Adipose tissue (tissue), 3 donors: Measurements from ENCODE around the gene ITGB1BP2. TPM values are rescaled to one million over a fixed set of nuclear protein-coding genes. Genes with fewer than 3 reads are reported as not detected.
"Not testable (repeated sequence)": the region's sequence is repeated elsewhere in the genome, so short reads cannot be mapped to it uniquely, and the experiment has no call there.

Source experiments
- H3K27ac ChIP-seq: one replicate; pipeline ENCODE4 v1.5.1; 2013; ENCODE audit warnings: low read depth, low read length
- WGBS, 3 donors: extraction: QIAGEN DNeasy Blood & Tissue Kit; methylation state at CpG; one replicate each; pipeline ENCODE4 v1.1.7; 2013; 5-methylcytosine and 5-hydroxymethylcytosine counted together
- polyA plus RNA-seq, 3 donors: library from polyadenylated mRNA; stranded (reverse); fragments of 200-250 nt; gene quantifications; one replicate each; pipeline ENCODE4 v1.2.3, GENCODE V29; 2013
- donor health status: healthy with polysubstance abuse.
- donor health status: Bipolar disorder and iron deficiency.
- donor health status: healthy.

Gene ITGB1BP2
- 1 to 10 TPM in 1 of 3 donors, under 1 TPM in 2; 0.32 to 1.5 (median 0.58) TPM for polyA plus RNA-seq

DNA sequence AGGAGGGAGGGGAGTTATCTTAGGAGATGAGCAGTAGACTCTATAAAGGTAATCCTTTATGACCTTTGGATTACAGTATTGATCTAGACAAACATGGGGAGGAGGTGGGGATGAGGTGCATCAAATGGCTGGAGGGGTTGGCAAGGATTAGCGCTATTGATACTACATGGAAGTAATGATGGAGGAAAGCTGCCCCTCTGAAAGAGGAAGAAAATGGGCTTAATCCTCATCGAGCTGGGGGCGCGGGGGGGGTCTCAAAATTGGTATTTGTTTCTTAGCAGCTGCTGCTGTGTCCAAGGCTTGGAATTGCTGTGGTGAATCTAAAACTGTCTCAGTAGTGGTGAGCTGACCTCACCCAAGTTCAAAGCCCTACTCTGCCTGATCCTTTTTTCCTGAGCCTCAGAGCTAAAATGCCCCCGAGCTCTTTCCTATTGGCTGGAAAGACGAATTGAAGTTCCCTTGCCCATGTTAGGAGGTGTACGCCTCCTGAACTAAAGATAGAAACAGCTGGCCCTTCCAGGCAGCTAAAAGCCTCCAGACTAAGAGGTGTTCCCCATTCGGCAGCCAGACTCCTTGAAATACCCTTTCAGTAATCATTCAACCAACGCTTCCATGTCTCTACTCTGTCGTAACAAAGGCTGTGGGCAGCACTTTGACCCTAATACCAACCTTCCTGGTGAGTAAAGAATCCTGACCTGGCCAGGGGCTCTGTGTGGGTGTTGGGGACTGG is at the start of gene ITGB1BP2:
Gene ITGB1BP2, plus strand, starts transcription at position 556 of the 730 bp plus-strand sequence. Its CDS starts 57 bp downstream, at position 613.
- no peak within 1 kb of the TSS for H3K27ac ChIP-seq
- 53 to 68% (median 64%) methylated on average over 10 of the region's 10 CpGs for WGBS, 3 donors

DNA sequence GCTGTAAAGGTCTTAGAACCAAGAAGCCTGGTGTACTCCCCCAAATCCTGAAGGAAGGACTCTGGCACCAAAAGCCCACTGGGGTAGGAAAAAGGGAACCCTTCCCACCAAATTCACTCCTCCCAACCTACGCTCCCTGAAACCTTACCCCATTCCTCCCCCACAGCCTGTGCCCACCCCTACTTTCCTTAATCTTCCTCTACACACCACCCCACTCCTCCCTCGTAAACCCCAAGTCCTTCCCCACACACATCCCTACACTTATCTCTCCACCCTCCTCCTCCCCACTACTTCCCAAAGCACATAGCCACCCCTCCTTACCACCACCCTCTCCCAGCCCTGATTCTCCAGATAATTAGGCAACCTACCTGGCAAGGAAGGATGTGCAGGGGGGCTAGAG is 49.3 kb upstream of the ITGB1BP2 start:
- 39 to 75% (median 40%) methylated on average over 2 of the region's 2 CpGs for WGBS, 3 donors
- no peak overlapping the region for H3K27ac ChIP-seq

GRCh38 chrX:71253253-71254091 is 48.1 kb upstream of the ITGB1BP2 start:
- WGBS, 3 donors = 0 to 33% (median 1%) methylated on average over 11 to 33 of the region's 35 CpGs

GRCh38 chrX:71254092-71254963 is 47.2 kb upstream of the ITGB1BP2 start, which contains the start of gene ZMYM3:
Gene ZMYM3, minus strand, starts transcription at chrX:71254140. Its CDS starts 885 bp downstream, at chrX:71253255.
- no peak within 1 kb of the TSS for H3K27ac ChIP-seq
- 0 to 34% (median 1%) methylated on average over 28 to 49 of the region's 54 CpGs for WGBS, 3 donors

More at GRCh38 chrX:71253253-71254091, 48.1 kb upstream of the ITGB1BP2 start:
- H3K27ac ChIP-seq = no peak overlapping the region

- 74 to 75% (median 74%) methylated on average over 6 of the region's 6 CpGs for WGBS, 3 donors
- no peak overlapping the region for H3K27ac ChIP-seq
Observed at GRCh38 chrX:71256051-71256450, 45.5 kb upstream of the ITGB1BP2 start.

DNA sequence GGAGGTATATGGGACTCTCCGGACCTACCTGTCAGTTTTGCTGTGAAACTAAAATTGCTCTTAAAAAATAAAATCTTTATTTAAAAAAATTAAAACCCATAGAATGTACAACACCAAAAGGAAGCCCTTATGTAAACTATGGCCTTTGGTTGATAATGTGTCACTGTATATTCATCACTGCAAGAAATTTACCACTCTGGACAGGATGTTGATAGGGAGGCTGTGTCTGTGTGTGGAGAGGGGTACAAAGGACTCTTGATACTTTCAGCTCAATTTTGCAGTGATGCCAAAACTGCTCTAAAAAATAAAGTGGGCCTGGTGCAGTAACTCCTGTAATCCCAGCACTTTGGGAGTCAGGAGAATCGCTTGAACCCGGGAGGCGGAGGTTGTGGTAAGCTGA is 44.7 kb upstream of the ITGB1BP2 start:
- no peak overlapping the region for H3K27ac ChIP-seq
- WGBS, 3 donors = 88 to 96% (median 93%) methylated on average over 4 of the region's 4 CpGs

DNA sequence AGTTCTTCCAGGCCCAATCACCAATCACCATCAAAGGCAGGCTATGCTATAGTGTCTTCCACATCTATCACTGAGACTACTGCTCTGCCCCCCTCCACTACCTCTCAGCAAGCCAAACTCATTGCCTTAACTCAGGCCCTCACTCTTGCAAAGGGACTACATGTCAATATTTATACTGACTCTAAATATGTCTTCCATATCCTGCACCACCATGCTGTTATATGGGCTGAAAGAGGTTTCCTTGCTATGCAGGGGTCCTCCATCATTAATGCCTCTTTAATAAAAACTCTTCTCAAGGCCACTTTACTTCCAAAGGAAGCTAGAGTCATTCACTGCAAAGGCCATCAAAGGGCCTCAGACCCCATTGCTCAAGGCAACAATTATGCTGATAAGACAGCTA is 32.9 kb upstream of the ITGB1BP2 start:
- not testable (repeated sequence) for H3K27ac ChIP-seq

GRCh38 chrX:71269801-71270395 is 31.7 kb upstream of the ITGB1BP2 start:
- WGBS, 3 donors = 86 to 96% (median 94%) methylated on average over 10 to 19 of the region's 19 CpGs
- H3K27ac ChIP-seq = no peak overlapping the region

GRCh38 chrX:71272313-71272712 is 29.2 kb upstream of the ITGB1BP2 start:
- not testable (repeated sequence) for H3K27ac ChIP-seq
- 82 to 100% (median 90%) methylated on average over 2 of the region's 2 CpGs for WGBS, 3 donors

- not testable (repeated sequence) for H3K27ac ChIP-seq
- 95 to 98% (median 97%) methylated on average over 5 to 11 of the region's 11 CpGs for WGBS, 3 donors
Observed at GRCh38 chrX:71281300-71281699, 20.2 kb upstream of the ITGB1BP2 start.

- peak overlapping the region; percentile 64 for H3K27ac ChIP-seq
- 18 to 44% (median 27%) methylated on average over 15 to 16 of the region's 16 CpGs for WGBS, 3 donors
Observed at GRCh38 chrX:71282514-71283402, 18.8 kb upstream of the ITGB1BP2 start.

- H3K27ac ChIP-seq = peak within 1 kb of the TSS; percentile 64
- 0 to 26% (median 0%) methylated on average over 54 to 57 of the region's 57 CpGs for WGBS, 3 donors
Observed at GRCh38 chrX:71283403-71284143, 18.0 kb upstream of the ITGB1BP2 start, which contains the start of gene NONO. Gene NONO, plus strand, starts transcription at chrX:71283635. Its CDS starts 7,003 bp downstream, at chrX:71290638.

DNA sequence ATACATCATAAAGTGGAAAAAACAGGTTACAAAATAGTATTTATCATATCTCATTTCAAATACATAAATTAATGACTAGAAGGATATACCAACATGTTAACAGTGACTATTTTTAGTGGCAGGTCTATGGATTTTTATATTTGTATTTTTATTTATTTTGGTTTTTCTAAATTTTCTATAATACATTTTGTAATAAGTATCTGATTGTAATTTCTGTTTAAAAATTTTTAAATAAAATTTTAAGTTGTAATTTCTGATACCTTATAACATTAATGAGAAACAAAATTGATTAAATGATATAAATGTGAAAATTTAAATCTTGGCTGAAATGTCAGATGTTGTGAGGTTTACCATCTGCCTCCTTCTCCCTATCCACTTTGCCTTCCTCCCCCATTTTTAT is 15.6 kb upstream of the ITGB1BP2 start:
- H3K27ac ChIP-seq = no peak overlapping the region

DNA sequence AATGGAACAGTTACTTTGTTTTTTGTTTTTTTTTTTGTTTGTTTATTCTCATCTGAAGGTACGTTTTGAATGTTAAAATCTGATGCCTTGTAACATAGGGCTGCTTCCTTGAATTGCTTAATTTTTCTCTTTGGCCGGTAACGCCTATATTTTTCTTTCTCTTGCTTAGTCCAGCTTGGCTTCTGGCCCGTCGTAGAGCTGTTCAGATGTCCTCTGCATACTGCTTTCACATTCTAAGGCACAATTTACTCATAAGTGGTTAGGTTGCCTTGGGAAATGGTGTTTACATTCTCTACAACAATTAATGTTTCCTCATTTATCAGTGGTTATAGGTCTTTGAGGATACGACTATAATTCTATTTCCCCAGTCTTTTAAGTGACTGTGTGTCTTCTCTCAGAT is 10.2 kb upstream of the ITGB1BP2 start:
- 64 to 71% (median 65%) methylated on average over 6 of the region's 6 CpGs for WGBS, 3 donors
- no peak overlapping the region for H3K27ac ChIP-seq

- 72 to 92% (median 90%) methylated on average over 7 of the region's 7 CpGs for WGBS, 3 donors
Observed at GRCh38 chrX:71292669-71293365, 8.7 kb upstream of the ITGB1BP2 start.

GRCh38 chrX:71296806-71297205 is 4.7 kb upstream of the ITGB1BP2 start:
- WGBS, 3 donors = 89 to 97% (median 92%) methylated on average over 6 of the region's 6 CpGs
- H3K27ac ChIP-seq = no peak overlapping the region

More at GRCh38 chrX:71292669-71293365, 8.7 kb upstream of the ITGB1BP2 start:
- no peak overlapping the region for H3K27ac ChIP-seq
